ENCODE data around the gene C17orf113. TPM values are rescaled to one million over a fixed set of nuclear protein-coding genes. Genes with fewer than 3 reads are reported as not detected.
"Not testable (repeated sequence)": the region's sequence is repeated elsewhere in the genome, so short reads cannot be mapped to it uniquely, and the experiment has no call there.

C17orf113 gene
- total RNA-seq, 4 donors from 2014 or later: 0.60 to 2.3 (median 1.4) TPM

DNA sequence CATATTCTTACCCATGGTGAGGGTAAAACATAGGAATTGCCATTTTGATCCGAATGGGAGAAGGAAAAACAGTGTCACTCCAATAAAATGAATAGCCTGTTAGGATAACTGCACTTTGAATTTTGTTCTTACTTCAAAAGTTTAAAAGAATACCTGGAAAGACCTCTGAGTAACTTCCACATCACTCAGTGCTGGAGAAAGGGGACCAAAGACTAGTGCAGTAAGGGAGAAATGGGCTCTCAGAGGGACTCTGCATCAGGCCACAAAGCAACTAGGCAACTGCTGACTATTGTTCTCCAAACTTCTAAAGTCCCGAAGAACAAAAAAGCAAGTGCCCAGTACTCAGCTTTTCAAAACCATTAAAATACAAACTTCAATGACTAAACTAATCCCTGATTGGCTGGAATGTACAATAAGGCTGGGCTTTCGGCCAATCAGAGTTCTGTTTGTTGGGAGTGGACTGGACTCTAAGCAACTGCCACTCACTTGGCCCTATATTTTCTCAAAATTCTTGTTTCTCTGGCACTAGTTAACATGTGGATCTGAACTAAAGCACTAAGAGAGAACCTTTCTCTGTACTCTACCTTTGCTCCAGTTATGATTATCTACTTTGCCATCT lies 39.4 kb downstream of the C17orf113 start:
- Histone ChIP-seq H3K4me1 (peaks cover 55% of the 10 kb centered on the region), H3K9me3 (no peaks in the 10 kb centered on the region), H3K27me3 (no peaks in the 10 kb centered on the region), H3K4me3 (no peak overlapping the region), H3K27ac (no peak overlapping the region), H3K36me3 (no peaks in the 10 kb centered on the region)
- WGBS: 90% methylated on average over 3 of the region's 3 CpGs
- DNase-seq (ENCODE audit: low spot score in 2 of 2): no peak
- TF ChIP-seq POLR2AphosphoS5 (IDR thresholded peaks at IDR 0.05) (no peak), EP300 (IDR thresholded peaks at IDR 0.05) (no peak), POLR2A (IDR thresholded peaks at IDR 0.05) (no peak)
- TF ChIP-seq, protein P1, sequence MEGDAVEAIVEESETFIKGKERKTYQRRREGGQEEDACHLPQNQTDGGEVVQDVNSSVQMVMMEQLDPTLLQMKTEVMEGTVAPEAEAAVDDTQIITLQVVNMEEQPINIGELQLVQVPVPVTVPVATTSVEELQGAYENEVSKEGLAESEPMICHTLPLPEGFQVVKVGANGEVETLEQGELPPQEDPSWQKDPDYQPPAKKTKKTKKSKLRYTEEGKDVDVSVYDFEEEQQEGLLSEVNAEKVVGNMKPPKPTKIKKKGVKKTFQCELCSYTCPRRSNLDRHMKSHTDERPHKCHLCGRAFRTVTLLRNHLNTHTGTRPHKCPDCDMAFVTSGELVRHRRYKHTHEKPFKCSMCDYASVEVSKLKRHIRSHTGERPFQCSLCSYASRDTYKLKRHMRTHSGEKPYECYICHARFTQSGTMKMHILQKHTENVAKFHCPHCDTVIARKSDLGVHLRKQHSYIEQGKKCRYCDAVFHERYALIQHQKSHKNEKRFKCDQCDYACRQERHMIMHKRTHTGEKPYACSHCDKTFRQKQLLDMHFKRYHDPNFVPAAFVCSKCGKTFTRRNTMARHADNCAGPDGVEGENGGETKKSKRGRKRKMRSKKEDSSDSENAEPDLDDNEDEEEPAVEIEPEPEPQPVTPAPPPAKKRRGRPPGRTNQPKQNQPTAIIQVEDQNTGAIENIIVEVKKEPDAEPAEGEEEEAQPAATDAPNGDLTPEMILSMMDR (IDR thresholded peaks at IDR 0.05): no peak

DNA sequence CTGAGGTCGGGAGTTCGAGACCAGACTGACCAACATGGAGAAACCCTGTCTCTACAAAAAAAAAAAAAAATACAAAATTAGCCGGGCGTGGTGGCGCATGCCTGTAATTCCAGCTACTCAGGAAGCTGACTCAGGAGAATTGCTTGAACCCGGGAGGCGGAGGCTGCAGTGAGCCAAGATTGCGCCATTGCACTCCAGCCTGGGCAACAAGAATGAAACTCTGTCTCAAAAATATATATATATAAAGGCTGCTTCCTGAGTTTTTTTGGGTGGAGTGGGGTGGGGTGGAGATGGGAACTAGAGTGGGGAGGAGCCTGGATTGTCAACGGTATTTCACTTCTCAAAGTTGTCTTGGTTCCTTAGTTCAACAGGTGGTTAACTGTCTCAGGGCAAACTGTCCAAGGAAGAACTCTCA lies 40.1 kb downstream of the C17orf113 start:
- peaks cover 55% of the 10 kb centered on the region for H3K4me1 ChIP-seq
- not testable (repeated sequence) for H3K9me3 ChIP-seq, H3K27me3 ChIP-seq, H3K36me3 ChIP-seq, H3K4me3 ChIP-seq, H3K27ac ChIP-seq
- WGBS: 48% methylated on average over 9 of the region's 9 CpGs
- peak in 1 of 2 donors; percentile 23 for DNase-seq (ENCODE audit: low spot score in 2 of 2)

DNA sequence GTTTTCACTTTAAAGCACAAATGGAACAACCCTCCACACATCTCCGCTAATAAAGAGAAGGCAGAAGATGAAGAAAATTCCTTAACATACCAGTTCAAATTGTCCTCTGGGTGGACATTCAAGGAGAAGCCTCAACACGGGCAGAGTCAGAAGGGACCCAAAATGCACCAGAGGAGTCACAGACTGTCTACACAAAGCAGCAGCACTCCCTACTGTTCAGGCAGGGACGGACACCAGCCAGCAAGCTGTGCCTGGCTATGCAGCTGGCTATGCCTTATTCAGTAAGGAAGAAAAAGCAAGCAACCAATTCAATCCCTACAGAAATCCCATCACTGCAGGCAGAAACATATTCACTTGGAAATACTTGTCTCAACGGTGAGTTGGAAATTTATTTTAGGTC lies 41.2 kb downstream of the C17orf113 start:
- TF ChIP-seq EP300 (IDR thresholded peaks at IDR 0.05) (no peak), POLR2AphosphoS5 (IDR thresholded peaks at IDR 0.05) (no peak), POLR2A (IDR thresholded peaks at IDR 0.05) (no peak)
- TF ChIP-seq, protein P1 (IDR thresholded peaks at IDR 0.05): peak in 1 of 2 donors; percentile 14
- Histone ChIP-seq H3K9me3 (no peaks in the 10 kb centered on the region), H3K4me3 (no peak overlapping the region), H3K36me3 (no peaks in the 10 kb centered on the region), H3K4me1 (peaks cover 59% of the 10 kb centered on the region), H3K27ac (no peak overlapping the region), H3K27me3 (no peaks in the 10 kb centered on the region)
- no peak for DNase-seq (ENCODE audit: low spot score in 2 of 2)
- WGBS: 76% methylated on average over 4 of the region's 4 CpGs

DNA sequence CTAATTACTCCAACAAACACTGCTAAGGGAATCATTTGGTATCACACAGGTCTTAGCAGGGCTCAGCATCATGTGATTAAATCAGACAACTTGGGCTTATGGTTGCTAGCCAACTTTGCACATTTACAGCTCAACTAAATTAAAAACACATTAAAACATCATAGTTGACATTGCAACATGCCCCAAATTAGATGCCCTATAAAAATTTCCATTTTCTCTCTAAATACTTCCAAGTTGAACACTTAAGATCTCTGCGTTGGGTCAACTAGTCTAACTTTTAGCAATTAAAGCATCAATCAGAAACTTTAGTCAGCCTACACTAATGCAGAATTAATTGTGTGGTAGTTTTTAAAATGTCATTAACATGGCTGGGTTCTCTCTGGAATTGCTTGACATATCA lies 45.2 kb downstream of the C17orf113 start:
- Histone ChIP-seq H3K4me1 (peaks cover 35% of the 10 kb centered on the region), H3K9me3 (no peaks in the 10 kb centered on the region), H3K27me3 (no peaks in the 10 kb centered on the region), H3K36me3 (peaks cover 27% of the 10 kb centered on the region), H3K4me3 (no peak overlapping the region), H3K27ac (no peak overlapping the region)
- no peak for TF ChIP-seq EP300 (IDR thresholded peaks at IDR 0.05)
- TF ChIP-seq, protein P1 (IDR thresholded peaks at IDR 0.05): no peak
- TF ChIP-seq POLR2AphosphoS5 (IDR thresholded peaks at IDR 0.05): no peak
- TF ChIP-seq POLR2A (IDR thresholded peaks at IDR 0.05): no peak
- WGBS: 38% methylated on average over 1 of the region's 1 CpG
- DNase-seq (ENCODE audit: low spot score in 2 of 2): no peak

DNA sequence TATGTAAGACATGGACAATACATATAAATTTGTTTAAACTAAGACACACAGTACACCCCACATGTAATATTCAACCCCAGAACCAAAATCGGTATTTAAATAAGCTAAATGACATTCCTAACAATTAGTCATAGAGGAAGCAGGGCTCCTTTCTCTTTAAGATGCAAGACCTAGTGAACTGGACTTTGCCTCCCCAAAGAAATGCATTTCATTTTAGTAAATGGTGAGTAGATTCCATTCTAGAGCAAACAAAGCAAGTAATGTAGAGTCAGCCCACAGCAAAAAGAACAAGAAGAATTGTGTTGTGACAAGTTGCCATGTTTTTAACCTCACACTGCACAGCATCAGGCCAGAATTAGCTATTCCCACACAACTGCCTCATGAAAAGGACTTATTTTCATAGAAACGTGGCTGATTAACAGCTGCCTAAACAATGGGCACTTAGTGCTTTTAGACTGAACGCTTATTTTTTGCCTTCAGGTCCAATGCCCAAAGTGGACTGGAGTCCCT lies 47.6 kb downstream of the C17orf113 start:
- no peak for DNase-seq (ENCODE audit: low spot score in 2 of 2)
- WGBS: 85% methylated on average over 3 of the region's 3 CpGs
- peaks cover 24% of the 10 kb centered on the region for H3K4me1 ChIP-seq

More for the DNA sequence above, 47.6 kb downstream of the C17orf113 start:
- no peaks in the 10 kb centered on the region for H3K27me3 ChIP-seq
- no peak overlapping the region for H3K27ac ChIP-seq
- TF ChIP-seq, protein P1 (IDR thresholded peaks at IDR 0.05): no peak
- TF ChIP-seq EP300 (IDR thresholded peaks at IDR 0.05) (no peak), POLR2A (IDR thresholded peaks at IDR 0.05) (no peak), POLR2AphosphoS5 (IDR thresholded peaks at IDR 0.05) (no peak)
- no peaks in the 10 kb centered on the region for H3K9me3 ChIP-seq
- peaks cover 50% of the 10 kb centered on the region for H3K36me3 ChIP-seq
- H3K4me3 ChIP-seq: no peak overlapping the region

All from suprapubic skin (tissue), 4 donors.